CD4-positive, alpha-beta T cell treated with Interleukin-4 for 1 hour (primary cell): ENCODE data around the gene ZNF584.
"Not testable (repeated sequence)": the region's sequence is repeated elsewhere in the genome, so short reads cannot be mapped to it uniquely, and the experiment has no call there.

ENCODE experiments used
- DNase-seq, 2 donors: peaks; one replicate each; pipeline ENCODE4 v3.0.0-alpha.2; 2020 to 2022

Gene ZNF584

DNA sequence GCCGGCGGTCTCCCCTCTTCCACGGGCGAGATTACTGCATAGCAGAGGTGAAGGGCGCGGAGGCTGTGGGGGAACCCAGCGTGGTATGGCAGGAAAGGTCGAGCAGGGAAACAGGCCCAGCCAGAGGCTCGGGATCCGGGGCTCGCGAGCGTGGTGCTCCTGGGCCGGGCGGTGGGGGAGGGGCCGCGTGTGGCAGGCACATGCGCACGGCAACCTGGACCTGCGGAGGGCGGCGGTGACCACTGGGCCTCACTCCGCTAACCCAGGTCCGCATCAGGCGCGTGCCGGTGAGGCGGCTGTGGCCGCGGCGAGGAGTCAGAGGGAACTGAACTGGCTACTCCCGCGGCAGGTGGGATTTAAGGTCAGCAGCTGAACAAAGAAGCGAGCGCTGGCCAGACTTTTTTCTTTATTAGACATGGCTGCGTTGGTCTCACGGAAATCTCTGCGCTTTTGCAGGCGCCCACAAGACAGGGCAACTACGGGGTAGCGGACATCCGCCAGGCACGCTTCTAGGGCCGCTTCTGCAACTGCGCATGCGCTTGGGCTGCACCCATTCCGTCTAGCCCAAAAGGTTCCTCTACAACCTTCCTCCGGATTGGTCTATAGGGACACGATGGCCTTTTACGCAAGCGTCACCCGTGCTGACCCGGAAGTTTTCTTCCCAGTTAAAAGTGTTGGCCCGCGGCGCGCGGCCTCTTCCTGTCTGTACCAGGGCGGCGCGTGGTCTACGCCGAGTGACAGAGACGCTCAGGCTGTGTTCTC lies 21.7 kb upstream of the ZNF584 start, which contains the start of gene RPS5:
Gene RPS5, plus strand, starts transcription at position 694 of the 762 bp plus-strand sequence. CDS start 869 bp downstream, outside the sequence.
- peak; percentile 99 for DNase-seq

DNA sequence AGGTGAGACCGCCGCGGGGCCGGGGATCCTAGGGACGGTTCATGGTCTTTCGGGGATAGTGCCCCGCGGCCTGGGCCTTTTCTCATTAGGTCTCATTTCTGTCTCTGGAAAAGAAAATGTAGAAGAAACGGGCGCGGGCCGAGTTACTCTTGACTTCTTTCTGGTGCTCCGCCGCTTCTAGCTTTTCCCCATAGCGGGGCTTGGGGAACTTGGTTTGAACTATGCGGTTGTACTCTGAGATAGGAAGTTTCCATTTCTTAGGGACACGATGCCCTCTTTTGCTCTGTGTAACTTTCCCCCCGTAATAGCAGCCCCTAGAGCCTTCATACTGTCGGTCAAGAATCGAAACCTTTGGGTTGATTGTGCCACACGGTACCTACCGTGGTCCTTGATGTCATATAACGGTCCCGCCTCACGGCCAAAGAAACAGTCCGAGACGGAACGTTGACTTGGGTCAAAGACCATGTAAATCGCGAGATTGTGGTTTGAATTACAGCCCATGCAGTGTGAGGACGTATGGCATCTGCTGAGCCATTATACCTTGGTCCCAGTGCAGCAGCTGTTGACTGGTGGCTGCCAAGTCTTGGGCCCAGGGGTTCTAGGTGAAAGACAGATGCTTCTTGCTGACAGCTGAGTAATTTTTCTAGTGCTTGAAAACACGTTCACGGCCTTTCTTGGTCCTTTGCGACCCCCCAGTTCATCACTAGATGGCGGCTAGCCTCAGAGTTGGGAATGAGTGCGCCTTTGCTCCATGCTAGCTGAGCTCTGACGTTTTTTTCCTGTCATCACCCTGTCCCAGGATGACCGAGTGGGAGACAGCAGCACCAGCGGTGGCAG lies 20.9 kb upstream of the ZNF584 start:
- DNase-seq: no peak

- DNase-seq: no peak
Observed at GRCh38 chr19:58388175-58388526, 20.3 kb upstream of the ZNF584 start.

- DNase-seq: no peak
Observed at GRCh38 chr19:58392945-58393724, 15.3 kb upstream of the ZNF584 start.

DNA sequence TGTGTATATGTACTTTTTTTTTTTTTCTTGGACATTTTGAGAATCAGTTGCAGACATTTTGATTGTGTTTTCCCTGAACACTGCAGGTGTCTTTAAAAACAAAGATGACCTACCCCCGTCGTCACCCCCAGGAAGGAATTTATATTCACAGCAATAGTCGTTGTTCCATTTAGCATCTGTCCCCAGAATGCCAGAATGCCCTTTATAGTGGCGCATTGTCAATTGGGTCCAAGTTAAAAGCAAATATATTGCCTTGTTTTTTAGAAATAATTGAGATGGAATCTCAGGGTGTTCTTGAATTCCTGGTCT lies 14.8 kb upstream of the ZNF584 start:
- DNase-seq: no peak

DNA sequence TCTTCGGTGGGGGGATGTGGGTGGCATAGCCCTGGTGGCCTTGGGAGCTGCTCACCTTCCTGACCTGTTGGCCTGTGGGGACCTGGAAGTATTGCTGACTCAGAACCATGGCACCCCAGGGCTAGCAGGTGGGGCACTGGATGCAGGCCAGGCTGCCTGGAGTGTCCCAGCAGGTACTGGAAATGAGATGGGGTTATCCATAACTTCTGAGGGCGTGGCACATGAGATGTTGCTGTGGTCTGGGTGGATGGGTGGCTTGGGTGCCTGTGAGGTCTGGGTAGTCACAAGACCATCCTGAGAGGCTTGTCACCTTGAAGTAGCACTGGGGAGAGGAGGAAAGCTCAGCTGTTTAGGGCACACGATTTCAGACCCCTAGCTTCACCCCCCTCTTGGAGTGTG lies 13.6 kb upstream of the ZNF584 start:
- no peak for DNase-seq

DNA sequence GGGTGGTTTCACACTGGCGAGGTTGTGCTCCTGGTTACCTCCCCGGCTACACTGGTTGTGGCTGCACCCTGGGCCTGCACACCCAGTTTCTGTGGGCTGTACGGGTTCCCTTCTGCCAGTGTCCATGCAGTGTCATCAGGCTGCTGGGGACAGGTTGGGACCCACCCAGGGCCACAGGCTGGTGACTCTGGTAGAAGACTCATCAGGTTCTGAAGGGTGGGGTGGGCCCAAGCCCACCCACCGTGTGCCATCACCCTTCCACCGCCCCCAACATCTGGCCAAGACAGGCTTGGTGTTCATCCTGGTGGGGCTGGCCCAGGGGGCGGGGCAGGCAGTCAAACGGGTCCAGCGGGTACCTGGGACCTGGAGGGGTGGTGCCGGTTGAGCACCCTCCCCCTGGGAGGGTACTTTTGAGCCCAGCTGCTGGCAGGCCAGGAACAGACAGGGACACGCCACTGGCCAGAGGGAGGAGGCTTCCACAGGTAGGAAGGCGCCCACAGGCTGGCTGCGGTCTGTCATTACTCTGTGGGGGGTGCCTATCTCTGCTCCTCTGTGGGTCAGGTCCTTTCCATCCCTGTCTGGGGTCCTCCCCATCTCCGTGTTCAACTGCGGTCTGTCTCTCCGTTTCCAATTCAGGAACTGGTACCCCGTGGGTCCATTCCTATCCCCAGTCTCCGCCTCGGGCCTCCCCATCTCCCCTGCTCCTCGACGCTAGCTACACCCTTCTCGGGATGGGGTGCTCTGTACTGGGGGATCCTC lies 13.1 kb upstream of the ZNF584 start, which contains the start of gene RNF225:
Gene RNF225, plus strand, starts transcription at position 437 of the 759 bp plus-strand sequence. CDS start 434 bp downstream, outside the sequence.
- DNase-seq: no peak

DNA sequence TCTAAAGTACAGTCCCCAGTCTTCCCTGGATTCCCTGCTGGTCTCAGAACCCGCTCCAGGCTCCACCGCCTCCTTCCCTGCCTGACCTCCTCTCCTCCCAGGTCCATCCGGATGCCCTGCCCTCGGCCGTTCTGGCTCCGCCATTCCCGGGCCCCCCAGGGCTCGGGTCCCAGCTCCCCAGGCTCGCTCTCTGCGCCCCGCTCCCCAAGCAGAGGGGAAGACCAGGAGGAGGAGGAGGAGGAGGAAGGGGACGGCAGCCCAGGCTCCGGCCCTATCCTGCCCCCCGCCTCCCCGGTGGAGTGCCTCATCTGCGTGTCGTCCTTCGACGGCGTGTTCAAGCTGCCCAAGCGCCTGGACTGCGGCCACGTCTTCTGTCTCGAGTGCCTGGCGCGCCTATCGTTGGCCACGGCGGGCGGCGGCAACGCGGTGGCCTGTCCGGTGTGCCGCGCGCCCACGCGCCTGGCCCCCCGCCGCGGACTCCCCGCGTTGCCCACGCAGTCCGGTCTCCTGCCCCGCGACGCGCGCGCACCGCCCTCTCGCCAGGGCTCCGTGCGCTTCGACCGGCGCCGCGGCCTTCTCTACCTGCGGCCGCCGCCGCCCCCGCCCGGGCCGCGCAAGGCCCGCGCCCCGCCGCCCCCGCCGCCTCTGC lies 12.3 kb upstream of the ZNF584 start:
- DNase-seq: no peak

GRCh38 chr19:58396691-58397532 lies 11.5 kb upstream of the ZNF584 start:
- no peak for DNase-seq

DNA sequence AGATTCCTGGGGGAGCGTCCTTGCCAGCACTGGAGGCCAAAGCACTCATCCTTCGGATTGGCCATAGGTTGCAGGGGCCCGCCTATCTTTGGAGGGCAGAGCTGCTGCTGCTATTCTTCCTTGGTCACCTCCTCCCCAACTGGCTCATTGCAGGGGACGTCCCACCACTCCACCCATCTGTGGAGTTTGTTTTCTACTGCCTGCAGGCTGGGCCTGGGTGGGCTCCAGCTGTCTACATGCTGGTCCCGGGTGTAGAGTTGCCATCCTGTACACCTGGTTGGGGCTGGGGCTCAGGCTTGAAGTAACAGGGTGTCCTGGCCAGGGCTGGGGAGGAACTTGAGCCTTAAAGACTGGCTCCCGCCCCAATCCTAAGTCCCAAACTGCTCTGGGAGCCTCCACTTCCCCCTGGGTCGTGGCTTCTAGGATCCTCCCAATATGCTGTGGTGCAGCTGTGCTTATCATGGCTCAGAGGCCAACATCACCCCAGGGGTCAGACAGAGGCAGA lies 10.9 kb upstream of the ZNF584 start:
- peak in 1 of 2 donors; percentile 7 for DNase-seq

DNA sequence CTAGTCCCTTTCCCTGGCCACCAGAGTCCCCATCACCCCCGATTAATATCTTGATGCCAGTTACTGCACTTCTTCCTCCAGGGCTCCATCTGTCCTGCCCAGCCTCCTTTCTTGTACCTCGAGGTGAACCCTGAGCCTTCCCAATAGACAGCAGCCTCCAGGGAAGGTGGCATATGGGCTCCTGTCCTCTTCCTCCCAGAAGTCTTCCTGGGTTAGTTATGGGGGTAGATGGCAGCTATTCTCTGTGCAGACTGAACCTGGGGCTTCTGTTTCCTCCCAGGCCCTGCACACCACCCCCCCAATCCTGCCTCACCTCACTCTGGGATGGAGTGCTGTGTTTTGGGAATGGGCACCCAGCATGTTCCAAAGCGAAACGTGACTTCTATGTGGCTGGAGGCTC lies 10.4 kb upstream of the ZNF584 start:
- DNase-seq: no peak

- no peak for DNase-seq
Observed at GRCh38 chr19:58398545-58398944, 9.9 kb upstream of the ZNF584 start.

DNA sequence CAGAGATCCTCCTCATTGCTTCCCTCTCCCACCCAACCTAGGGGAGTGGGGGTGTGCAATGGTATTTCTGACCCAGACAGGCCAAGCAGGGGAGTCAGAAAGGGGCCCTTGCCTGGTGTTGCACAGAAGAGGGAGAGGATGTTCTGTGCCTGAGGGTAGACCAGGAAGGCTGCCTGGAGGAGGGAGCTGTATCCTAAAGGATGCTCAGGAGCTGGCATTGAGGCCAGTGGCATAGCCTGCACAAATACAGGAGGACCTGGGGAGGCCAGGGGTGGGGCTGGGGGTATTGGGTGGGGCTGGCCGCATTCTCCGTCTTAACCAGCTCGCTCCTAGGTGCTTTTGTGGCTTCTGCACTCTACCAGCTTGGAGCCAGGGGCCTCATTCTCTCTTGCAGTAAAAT lies 8.5 kb upstream of the ZNF584 start:
- no peak for DNase-seq

DNA sequence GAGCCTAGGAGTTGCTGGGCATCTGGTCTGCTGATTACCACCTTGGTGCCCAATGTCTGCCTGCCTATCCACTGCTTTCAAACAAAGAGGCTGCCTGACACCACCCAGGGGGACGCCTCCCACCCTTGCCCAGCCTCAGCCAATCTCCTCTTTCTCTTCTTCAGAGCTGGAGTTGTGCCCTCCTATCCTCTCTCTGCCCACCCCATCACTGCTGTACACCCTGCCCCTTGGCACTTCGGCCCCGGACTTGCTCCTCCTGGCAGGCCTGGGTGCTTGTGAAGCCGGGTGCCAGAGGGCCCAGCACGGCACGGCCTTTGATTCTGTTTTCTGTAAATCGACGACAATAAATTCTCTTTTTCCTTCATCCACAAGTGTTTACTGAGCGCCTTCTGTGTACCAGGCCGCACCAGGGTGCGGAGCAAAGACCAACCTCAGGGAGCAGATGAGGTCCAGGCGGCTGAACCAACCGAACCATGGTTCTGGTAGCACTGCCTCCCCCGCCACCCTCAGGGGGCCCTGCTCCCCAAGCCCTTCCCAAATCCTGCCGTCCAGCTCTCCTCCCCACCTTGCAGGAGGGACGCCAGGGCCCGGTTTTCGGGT lies 8.0 kb upstream of the ZNF584 start:
- DNase-seq: no peak

- peak; percentile 99 to 100 for DNase-seq
Observed at GRCh38 chr19:58400916-58401839, 7.3 kb upstream of the ZNF584 start.

GRCh38 chr19:58401840-58402421 lies 6.5 kb upstream of the ZNF584 start:
- DNase-seq: no peak

GRCh38 chr19:58403920-58404478 lies 4.5 kb upstream of the ZNF584 start:
- DNase-seq: not testable (repeated sequence)

DNA sequence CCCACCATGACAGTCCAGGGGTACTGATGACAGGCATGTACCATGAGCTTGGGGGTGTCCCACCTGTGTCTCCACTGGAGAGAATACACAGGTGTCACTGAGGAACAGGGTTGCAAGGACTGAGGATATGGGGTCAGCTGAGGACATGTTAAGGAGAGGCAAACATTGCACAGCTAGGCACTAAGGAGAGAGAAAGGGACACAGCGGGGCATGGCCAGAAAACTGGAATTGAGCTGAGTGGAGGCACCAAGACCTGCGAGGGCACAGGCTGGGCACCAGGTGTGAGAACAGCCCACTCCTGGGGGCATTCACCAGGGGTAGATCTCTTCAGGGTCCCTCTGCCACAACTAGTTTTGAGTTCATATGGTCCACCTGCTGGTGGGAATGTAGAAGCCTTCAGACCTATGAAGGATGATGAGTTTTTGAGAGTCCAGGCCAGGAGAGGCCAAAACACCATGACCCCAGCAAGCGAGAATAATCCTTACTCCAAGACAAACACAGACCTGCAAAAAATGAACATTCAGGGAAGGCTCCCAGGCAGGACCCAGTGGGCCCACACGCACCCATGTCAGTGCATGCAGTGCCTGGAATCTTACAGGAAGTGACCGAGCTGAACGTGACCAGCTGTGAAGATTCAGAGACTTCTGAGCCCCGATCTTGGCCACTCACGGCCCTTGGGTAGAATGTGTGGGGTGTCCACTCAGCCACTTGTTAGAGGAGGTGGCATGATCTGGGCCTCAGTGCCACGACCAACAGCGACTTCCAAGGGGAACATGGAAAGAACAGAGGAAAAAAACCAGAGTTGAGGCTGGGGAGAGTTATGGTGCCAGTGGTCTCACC lies 1.4 kb upstream of the ZNF584 start:
- DNase-seq: no peak
